HepG2 (cell line): ENCODE measurements around the gene OR2B2. TPM values are rescaled to one million over a fixed set of nuclear protein-coding genes. Genes with fewer than 3 reads are reported as not detected.

Experiments
- ARHGAP35 ChIP-seq: sonication (generic); formaldehyde crosslinking; IDR thresholded peaks from 2 replicates; pipeline ENCODE4 v1.9.0; 2022; ENCODE audit warnings: mild to moderate bottlenecking, inconsistent platforms, moderate library complexity, missing genetic modification reagents, borderline replicate concordance
- GTF3A ChIP-seq: sonication (generic); formaldehyde crosslinking; conservative IDR thresholded peaks from 2 replicates; pipeline ENCODE4 v1.4.0; 2020; ENCODE audit warnings: mild to moderate bottlenecking, missing genetic modification reagents
- JUNB ChIP-seq: sonication (generic); formaldehyde crosslinking; IDR thresholded peaks from 2 replicates; pipeline ENCODE4 v1.8.0; 2022; ENCODE audit warnings: missing genetic modification reagents, mild to moderate bottlenecking, borderline replicate concordance
- MED8 ChIP-seq: sonication (generic); formaldehyde crosslinking; IDR thresholded peaks from 2 replicates; pipeline ENCODE4 v1.8.1; 2023; ENCODE audit warnings: mild to moderate bottlenecking, missing genetic modification reagents; ENCODE audit not compliant: insufficient replicate concordance
- PTBP1 ChIP-seq: fragments of 200-400 bp; formaldehyde crosslinking; IDR thresholded peaks from 2 replicates; pipeline ENCODE4 v1.6.1; 2018; ENCODE audit warnings: low read length, low read depth; ENCODE audit not compliant: poor library complexity, severe bottlenecking
- TOE1 ChIP-seq: sonication (generic); formaldehyde crosslinking; IDR thresholded peaks from 2 replicates; pipeline ENCODE4 v1.4.0; 2020; ENCODE audit warnings: mild to moderate bottlenecking, missing genetic modification reagents
- YEATS4 ChIP-seq: sonication (generic); formaldehyde crosslinking; IDR thresholded peaks from 2 replicates; pipeline ENCODE4 v1.4.0; 2020; ENCODE audit warnings: missing genetic modification reagents, borderline replicate concordance
- ZFP37 ChIP-seq: sonication (generic); formaldehyde crosslinking; IDR thresholded peaks from 2 replicates; pipeline ENCODE4 v1.4.0; 2020; ENCODE audit warnings: missing genetic modification reagents, borderline replicate concordance
- ZFP62 ChIP-seq: sonication (generic); formaldehyde crosslinking; IDR thresholded peaks from 2 replicates; pipeline ENCODE4 v1.4.0; 2020; ENCODE audit warnings: missing genetic modification reagents
- ZNF138 ChIP-seq: sonication (generic); formaldehyde crosslinking; IDR thresholded peaks from 2 replicates; pipeline ENCODE4 v1.5.0; 2020; ENCODE audit warnings: mild to moderate bottlenecking, low read depth, missing genetic modification reagents
- ZNF562 ChIP-seq: sonication (generic); formaldehyde crosslinking; IDR thresholded peaks from 2 replicates; pipeline ENCODE4 v1.8.0; 2022; ENCODE audit warnings: missing genetic modification reagents, borderline replicate concordance
- polyA plus RNA-seq, 8 experiments: library from polyadenylated mRNA; depleted of rRNA in 3 of 8; stranded (reverse) in 7 of 8; unstranded in 1 of 8; fragments of >200 nt; fragmentation: Illumina TruSeq in 4 of 8; extraction: Trizol in 4 of 8; gene quantifications; 2 replicates each; pipeline versions ENCODE4 v1.2.1 to v1.2.3, GENCODE V29; 2011 to 2016; ENCODE audit warnings: low read depth in 4 of 8, missing spikeins in 1 of 8, mixed read lengths in 1 of 8; ENCODE audit not compliant: insufficient read depth in 1 of 8
- total RNA-seq, 5 experiments: library from RNA; depleted of rRNA; stranded (reverse); fragments of >200 nt; fragmentation: Illumina TruSeq; extraction: Trizol; gene quantifications; 2 replicates each; pipeline ENCODE4 v1.2.3, GENCODE V29; 2016; ENCODE audit warnings: low read depth in 1 of 5
- TF ChIP-seq, protein P1 (sequence below): sonication (generic); formaldehyde crosslinking; IDR thresholded peaks from 2 replicates; pipeline ENCODE4 v1.4.0; 2020; ENCODE audit warnings: missing genetic modification reagents, mild to moderate bottlenecking, borderline replicate concordance
- TF ChIP-seq, protein P2 (sequence below): sonication (generic); formaldehyde crosslinking; IDR thresholded peaks from 2 replicates; pipeline ENCODE4 v1.4.0; 2020; ENCODE audit warnings: missing genetic modification reagents, borderline replicate concordance
- TF ChIP-seq, protein P3 (sequence below): IDR thresholded peaks from 2 replicates; pipeline ENCODE4 v1.6.1; 2012; ENCODE audit warnings: low read length, improper control_type of control experiment
- TF ChIP-seq, protein P4 (sequence below): sonication (generic); formaldehyde crosslinking; IDR thresholded peaks from 2 replicates; pipeline ENCODE4 v1.4.0; 2020; ENCODE audit warnings: missing genetic modification reagents, borderline replicate concordance

OR2B2 gene
- total and polyA plus RNA-seq, 2 of the 13 experiments (the other 11 are each of a cell fraction or from before 2014, with no cell fraction given), result not detected

DNA sequence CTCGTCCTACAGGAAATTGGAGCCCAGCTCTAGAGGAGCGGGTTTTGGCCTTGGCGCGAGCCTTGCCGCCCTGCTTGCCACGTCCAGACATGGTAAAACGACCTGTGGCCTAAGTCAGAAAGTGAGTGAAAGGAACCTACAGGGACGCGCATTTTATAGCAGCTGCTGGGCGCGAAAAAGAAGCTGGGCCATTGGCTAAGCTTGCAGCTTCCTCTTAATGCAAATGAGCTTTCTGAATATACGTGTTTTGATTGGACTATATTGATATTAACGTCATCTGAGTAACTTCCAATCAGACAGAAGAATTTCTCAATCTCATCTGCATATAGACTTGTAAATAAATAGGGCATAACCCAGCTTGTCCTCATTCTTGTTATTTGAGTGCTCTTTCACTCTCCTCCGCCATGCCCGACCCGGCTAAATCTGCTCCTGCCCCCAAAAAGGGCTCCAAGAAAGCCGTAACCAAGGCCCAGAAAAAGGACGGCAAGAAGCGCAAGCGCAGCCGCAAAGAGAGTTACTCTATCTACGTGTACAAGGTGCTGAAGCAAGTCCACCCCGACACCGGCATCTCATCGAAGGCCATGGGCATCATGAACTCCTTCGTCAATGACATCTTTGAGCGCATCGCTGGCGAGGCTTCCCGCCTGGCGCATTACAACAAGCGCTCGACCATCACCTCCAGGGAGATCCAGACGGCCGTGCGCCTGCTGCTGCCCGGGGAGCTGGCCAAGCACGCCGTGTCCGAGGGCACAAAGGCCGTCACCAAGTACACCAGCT is 18.9 kb downstream of the OR2B2 start (continued):
- no peak for TF ChIP-seq ARHGAP35 (CRISPR knock-in tag)
- no peak for TF ChIP-seq ZFP62 (CRISPR knock-in tag)
- TF ChIP-seq ZNF138, result no peak; the same call in 1 of the 2 replicates
- peak; percentile 89 for TF ChIP-seq TOE1 (CRISPR knock-in tag)
- peak; percentile 9; the same call in 1 of the 2 replicates for TF ChIP-seq YEATS4 (CRISPR knock-in tag)
- TF ChIP-seq ZFP37 (CRISPR knock-in tag), result no peak; the same call in 1 of the 2 replicates
- TF ChIP-seq, protein P1, sequence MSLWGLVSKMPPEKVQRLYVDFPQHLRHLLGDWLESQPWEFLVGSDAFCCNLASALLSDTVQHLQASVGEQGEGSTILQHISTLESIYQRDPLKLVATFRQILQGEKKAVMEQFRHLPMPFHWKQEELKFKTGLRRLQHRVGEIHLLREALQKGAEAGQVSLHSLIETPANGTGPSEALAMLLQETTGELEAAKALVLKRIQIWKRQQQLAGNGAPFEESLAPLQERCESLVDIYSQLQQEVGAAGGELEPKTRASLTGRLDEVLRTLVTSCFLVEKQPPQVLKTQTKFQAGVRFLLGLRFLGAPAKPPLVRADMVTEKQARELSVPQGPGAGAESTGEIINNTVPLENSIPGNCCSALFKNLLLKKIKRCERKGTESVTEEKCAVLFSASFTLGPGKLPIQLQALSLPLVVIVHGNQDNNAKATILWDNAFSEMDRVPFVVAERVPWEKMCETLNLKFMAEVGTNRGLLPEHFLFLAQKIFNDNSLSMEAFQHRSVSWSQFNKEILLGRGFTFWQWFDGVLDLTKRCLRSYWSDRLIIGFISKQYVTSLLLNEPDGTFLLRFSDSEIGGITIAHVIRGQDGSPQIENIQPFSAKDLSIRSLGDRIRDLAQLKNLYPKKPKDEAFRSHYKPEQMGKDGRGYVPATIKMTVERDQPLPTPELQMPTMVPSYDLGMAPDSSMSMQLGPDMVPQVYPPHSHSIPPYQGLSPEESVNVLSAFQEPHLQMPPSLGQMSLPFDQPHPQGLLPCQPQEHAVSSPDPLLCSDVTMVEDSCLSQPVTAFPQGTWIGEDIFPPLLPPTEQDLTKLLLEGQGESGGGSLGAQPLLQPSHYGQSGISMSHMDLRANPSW (CRISPR knock-in tag), result 0 out of 2 replicates have a peak, but pooled peaks have one; percentile 76
- no peak for TF ChIP-seq GTF3A
- TF ChIP-seq MED8, result peak; percentile 99
- TF ChIP-seq, protein P2, sequence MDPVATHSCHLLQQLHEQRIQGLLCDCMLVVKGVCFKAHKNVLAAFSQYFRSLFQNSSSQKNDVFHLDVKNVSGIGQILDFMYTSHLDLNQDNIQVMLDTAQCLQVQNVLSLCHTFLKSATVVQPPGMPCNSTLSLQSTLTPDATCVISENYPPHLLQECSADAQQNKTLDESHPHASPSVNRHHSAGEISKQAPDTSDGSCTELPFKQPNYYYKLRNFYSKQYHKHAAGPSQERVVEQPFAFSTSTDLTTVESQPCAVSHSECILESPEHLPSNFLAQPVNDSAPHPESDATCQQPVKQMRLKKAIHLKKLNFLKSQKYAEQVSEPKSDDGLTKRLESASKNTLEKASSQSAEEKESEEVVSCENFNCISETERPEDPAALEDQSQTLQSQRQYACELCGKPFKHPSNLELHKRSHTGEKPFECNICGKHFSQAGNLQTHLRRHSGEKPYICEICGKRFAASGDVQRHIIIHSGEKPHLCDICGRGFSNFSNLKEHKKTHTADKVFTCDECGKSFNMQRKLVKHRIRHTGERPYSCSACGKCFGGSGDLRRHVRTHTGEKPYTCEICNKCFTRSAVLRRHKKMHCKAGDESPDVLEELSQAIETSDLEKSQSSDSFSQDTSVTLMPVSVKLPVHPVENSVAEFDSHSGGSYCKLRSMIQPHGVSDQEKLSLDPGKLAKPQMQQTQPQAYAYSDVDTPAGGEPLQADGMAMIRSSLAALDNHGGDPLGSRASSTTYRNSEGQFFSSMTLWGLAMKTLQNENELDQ (CRISPR knock-in tag), result peak; percentile 65; the same call in 1 of the 2 replicates
- TF ChIP-seq, protein P3, sequence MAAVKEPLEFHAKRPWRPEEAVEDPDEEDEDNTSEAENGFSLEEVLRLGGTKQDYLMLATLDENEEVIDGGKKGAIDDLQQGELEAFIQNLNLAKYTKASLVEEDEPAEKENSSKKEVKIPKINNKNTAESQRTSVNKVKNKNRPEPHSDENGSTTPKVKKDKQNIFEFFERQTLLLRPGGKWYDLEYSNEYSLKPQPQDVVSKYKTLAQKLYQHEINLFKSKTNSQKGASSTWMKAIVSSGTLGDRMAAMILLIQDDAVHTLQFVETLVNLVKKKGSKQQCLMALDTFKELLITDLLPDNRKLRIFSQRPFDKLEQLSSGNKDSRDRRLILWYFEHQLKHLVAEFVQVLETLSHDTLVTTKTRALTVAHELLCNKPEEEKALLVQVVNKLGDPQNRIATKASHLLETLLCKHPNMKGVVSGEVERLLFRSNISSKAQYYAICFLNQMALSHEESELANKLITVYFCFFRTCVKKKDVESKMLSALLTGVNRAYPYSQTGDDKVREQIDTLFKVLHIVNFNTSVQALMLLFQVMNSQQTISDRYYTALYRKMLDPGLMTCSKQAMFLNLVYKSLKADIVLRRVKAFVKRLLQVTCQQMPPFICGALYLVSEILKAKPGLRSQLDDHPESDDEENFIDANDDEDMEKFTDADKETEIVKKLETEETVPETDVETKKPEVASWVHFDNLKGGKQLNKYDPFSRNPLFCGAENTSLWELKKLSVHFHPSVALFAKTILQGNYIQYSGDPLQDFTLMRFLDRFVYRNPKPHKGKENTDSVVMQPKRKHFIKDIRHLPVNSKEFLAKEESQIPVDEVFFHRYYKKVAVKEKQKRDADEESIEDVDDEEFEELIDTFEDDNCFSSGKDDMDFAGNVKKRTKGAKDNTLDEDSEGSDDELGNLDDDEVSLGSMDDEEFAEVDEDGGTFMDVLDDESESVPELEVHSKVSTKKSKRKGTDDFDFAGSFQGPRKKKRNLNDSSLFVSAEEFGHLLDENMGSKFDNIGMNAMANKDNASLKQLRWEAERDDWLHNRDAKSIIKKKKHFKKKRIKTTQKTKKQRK, result no peak
- TF ChIP-seq, protein P4, sequence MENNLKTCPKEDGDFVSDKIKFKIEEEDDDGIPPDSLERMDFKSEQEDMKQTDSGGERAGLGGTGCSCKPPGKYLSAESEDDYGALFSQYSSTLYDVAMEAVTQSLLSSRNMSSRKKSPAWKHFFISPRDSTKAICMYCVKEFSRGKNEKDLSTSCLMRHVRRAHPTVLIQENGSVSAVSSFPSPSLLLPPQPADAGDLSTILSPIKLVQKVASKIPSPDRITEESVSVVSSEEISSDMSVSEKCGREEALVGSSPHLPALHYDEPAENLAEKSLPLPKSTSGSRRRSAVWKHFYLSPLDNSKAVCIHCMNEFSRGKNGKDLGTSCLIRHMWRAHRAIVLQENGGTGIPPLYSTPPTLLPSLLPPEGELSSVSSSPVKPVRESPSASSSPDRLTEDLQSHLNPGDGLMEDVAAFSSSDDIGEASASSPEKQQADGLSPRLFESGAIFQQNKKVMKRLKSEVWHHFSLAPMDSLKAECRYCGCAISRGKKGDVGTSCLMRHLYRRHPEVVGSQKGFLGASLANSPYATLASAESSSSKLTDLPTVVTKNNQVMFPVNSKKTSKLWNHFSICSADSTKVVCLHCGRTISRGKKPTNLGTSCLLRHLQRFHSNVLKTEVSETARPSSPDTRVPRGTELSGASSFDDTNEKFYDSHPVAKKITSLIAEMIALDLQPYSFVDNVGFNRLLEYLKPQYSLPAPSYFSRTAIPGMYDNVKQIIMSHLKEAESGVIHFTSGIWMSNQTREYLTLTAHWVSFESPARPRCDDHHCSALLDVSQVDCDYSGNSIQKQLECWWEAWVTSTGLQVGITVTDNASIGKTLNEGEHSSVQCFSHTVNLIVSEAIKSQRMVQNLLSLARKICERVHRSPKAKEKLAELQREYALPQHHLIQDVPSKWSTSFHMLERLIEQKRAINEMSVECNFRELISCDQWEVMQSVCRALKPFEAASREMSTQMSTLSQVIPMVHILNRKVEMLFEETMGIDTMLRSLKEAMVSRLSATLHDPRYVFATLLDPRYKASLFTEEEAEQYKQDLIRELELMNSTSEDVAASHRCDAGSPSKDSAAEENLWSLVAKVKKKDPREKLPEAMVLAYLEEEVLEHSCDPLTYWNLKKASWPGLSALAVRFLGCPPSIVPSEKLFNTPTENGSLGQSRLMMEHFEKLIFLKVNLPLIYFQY (CRISPR knock-in tag), result peak; percentile 91; the same call in 1 of the 2 replicates
- no peak; the same call in 1 of the 2 replicates for TF ChIP-seq JUNB (CRISPR knock-in tag)
- TF ChIP-seq PTBP1, result no peak
- no peak for TF ChIP-seq ZNF562
